Naive B cell (primary cell): Measurements from ENCODE around the gene PLK3. TPM values are rescaled to one million over a fixed set of nuclear protein-coding genes. Genes with fewer than 3 reads are reported as not detected.
"Not testable (repeated sequence)": the region's sequence is repeated elsewhere in the genome, so short reads cannot be mapped to it uniquely, and the experiment has no call there.

Experiments used
- ATAC-seq, 2 donors: fragments of 150-1000 bp; cut with Tn5 transposase; 2 replicates each; pipeline ENCODE4 v1.10.0; 2021; ENCODE audit warnings: low read depth in 2 of 2, mild to moderate bottlenecking in 2 of 2, moderate library complexity in 2 of 2
- DNase-seq: peaks from one replicate; pipeline ENCODE4 v3.0.0; 2022
- H3K27ac Mint-ChIP-seq, 6 donors: one replicate each; pipeline ENCODE4 v1.8.0; 2020 to 2022; ENCODE audit warnings: mild to moderate bottlenecking in 6 of 6, mixed read lengths in 6 of 6, moderate library complexity in 5 of 6, inconsistent platforms in 2 of 6
- H3K27me3 Mint-ChIP-seq, 3 donors: one replicate each; pipeline ENCODE4 v1.8.0; 2021 to 2022; ENCODE audit warnings: mixed read lengths in 3 of 3, mild to moderate bottlenecking in 1 of 3
- H3K36me3 Mint-ChIP-seq, 2 donors: one replicate each; pipeline ENCODE4 v1.8.0; 2020 to 2022; ENCODE audit warnings: mixed read lengths in 2 of 2, inconsistent platforms in 1 of 2, mild to moderate bottlenecking in 1 of 2
- H3K4me1 Mint-ChIP-seq, 3 donors: one replicate each; pipeline ENCODE4 v1.8.0; 2020 to 2022; ENCODE audit warnings: mixed read lengths in 3 of 3, inconsistent platforms in 1 of 3, mild to moderate bottlenecking in 1 of 3, moderate library complexity in 1 of 3
- H3K4me3 Mint-ChIP-seq, 8 donors: one replicate each; pipeline ENCODE4 v1.8.0; 2020 to 2022; ENCODE audit warnings: mild to moderate bottlenecking in 8 of 8, mixed read lengths in 8 of 8, moderate library complexity in 8 of 8, inconsistent platforms in 2 of 8
- H3K9me3 Mint-ChIP-seq, 7 donors: one replicate each; pipeline ENCODE4 v1.8.0; 2020 to 2022; ENCODE audit warnings: mixed read lengths in 7 of 7, mild to moderate bottlenecking in 5 of 7, inconsistent platforms in 2 of 7, moderate library complexity in 1 of 7
- polyA plus RNA-seq, 6 donors: library from polyadenylated mRNA; unstranded; fragments of 300-500 nt; fragmentation: Illumina TruSeq; gene quantifications; one replicate each; pipeline ENCODE4 v1.2.3, GENCODE V29; 2021; ENCODE audit warnings: low read depth in 6 of 6

The PLK3 gene
- polyA plus RNA-seq, 6 donors from 2014 or later: 2.6 to 9.2 (median 5.0) TPM

- Mint-ChIP-seq H3K27ac (peak overlapping the region in 1 of 6 donors; percentile 76), H3K4me1 (peaks cover 20 to 34% (median 20%) of the 10 kb centered on the region in 3 donors)
- not testable (repeated sequence) for H3K4me3 Mint-ChIP-seq, ATAC-seq, H3K9me3 Mint-ChIP-seq, H3K27me3 Mint-ChIP-seq, H3K36me3 Mint-ChIP-seq, DNase-seq
These were observed 2.3 kb upstream of the PLK3 start for GRCh38 chr1:44797886-44798285.

GRCh38 chr1:44798481-44799365 lies 1.5 kb upstream of the PLK3 start:
- Mint-ChIP-seq H3K27ac (peak overlapping the region; percentile 5 to 99 (median 85)), H3K36me3 (peaks cover 0 to 8% of the 10 kb centered on the region in 2 donors), H3K4me1 (peaks cover 21 to 37% (median 28%) of the 10 kb centered on the region in 3 donors), H3K27me3 (no peaks in the 10 kb centered on the region), H3K4me3 (peak overlapping the region in 7 of 8 donors; percentile 39 to 98 (median 87)), H3K9me3 (no peaks in the 10 kb centered on the region)
- DNase-seq (no peak), ATAC-seq (no peak)

- Mint-ChIP-seq H3K4me3 (peak overlapping the region; percentile 52 to 98 (median 82)), H3K4me1 (peaks cover 21 to 38% (median 28%) of the 10 kb centered on the region in 3 donors), H3K27ac (peak overlapping the region in 5 of 6 donors; percentile 12 to 94 (median 55)), H3K36me3 (peaks cover 0 to 8% of the 10 kb centered on the region in 2 donors), H3K27me3 (no peaks in the 10 kb centered on the region), H3K9me3 (no peaks in the 10 kb centered on the region)
- ATAC-seq: no peak
- no peak for DNase-seq
These were observed 1.5 kb downstream of the PLK3 start for GRCh38 chr1:44801491-44802305.

- Mint-ChIP-seq H3K27me3 (no peaks in the 10 kb centered on the region), H3K4me3 (peak overlapping the region in 6 of 8 donors; percentile 15 to 83 (median 47)), H3K36me3 (peaks cover 0 to 8% of the 10 kb centered on the region in 2 donors), H3K27ac (peak overlapping the region in 4 of 6 donors; percentile 12 to 94 (median 68)), H3K4me1 (peaks cover 29 to 46% (median 35%) of the 10 kb centered on the region in 3 donors), H3K9me3 (no peaks in the 10 kb centered on the region)
- ATAC-seq (no peak), DNase-seq (no peak)
These were observed 2.3 kb downstream of the PLK3 start for GRCh38 chr1:44802306-44803061.

- Mint-ChIP-seq H3K27me3 (no peaks in the 10 kb centered on the region), H3K4me3 (no peak overlapping the region), H3K4me1 (peaks cover 34 to 51% (median 40%) of the 10 kb centered on the region in 3 donors), H3K9me3 (no peaks in the 10 kb centered on the region), H3K36me3 (peaks cover 0 to 8% of the 10 kb centered on the region in 2 donors), H3K27ac (peak overlapping the region in 4 of 6 donors; percentile 61 to 81 (median 70))
- DNase-seq (no peak), ATAC-seq (no peak)
These were observed 2.8 kb downstream of the PLK3 start for GRCh38 chr1:44803062-44803311.

GRCh38 chr1:44803312-44804095 lies 3.3 kb downstream of the PLK3 start:
- Mint-ChIP-seq H3K4me1 (peaks cover 37 to 55% (median 45%) of the 10 kb centered on the region in 3 donors), H3K27me3 (no peaks in the 10 kb centered on the region), H3K27ac (peak overlapping the region in 2 of 6 donors; percentile 70), H3K4me3 (no peak overlapping the region), H3K36me3 (peaks cover 0 to 8% of the 10 kb centered on the region in 2 donors), H3K9me3 (no peaks in the 10 kb centered on the region)
- no peak for ATAC-seq
- no peak for DNase-seq

- DNase-seq (no peak), ATAC-seq (no peak)
- peak overlapping the region in 3 of 8 donors; percentile 2 to 32 (median 14) for H3K4me3 Mint-ChIP-seq
- peaks cover 0 to 8% of the 10 kb centered on the region in 2 donors for H3K36me3 Mint-ChIP-seq
- H3K4me1 Mint-ChIP-seq: peaks cover 48 to 60% (median 58%) of the 10 kb centered on the region in 3 donors
- no peaks in the 10 kb centered on the region for H3K9me3 Mint-ChIP-seq
- no peaks in the 10 kb centered on the region for H3K27me3 Mint-ChIP-seq
- peak overlapping the region; percentile 20 to 92 (median 72) for H3K27ac Mint-ChIP-seq
These were observed 5.3 kb downstream of the PLK3 start for GRCh38 chr1:44805311-44806024.

GRCh38 chr1:44806025-44806703 lies 6.0 kb downstream of the PLK3 start:
- ATAC-seq (no peak), DNase-seq (no peak)
- H3K9me3 Mint-ChIP-seq: no peaks in the 10 kb centered on the region
- H3K4me1 Mint-ChIP-seq: peaks cover 50 to 65% (median 63%) of the 10 kb centered on the region in 3 donors
- peaks cover 0 to 8% of the 10 kb centered on the region in 2 donors for H3K36me3 Mint-ChIP-seq
- peak overlapping the region in 3 of 6 donors; percentile 99 for H3K27ac Mint-ChIP-seq
- H3K4me3 Mint-ChIP-seq: no peak overlapping the region
- H3K27me3 Mint-ChIP-seq: no peaks in the 10 kb centered on the region

GRCh38 chr1:44806704-44807363 lies 6.7 kb downstream of the PLK3 start, which contains the start of gene DYNLT4:
Gene DYNLT4 (minus strand): TSS chr1:44807351. CDS start chr1:44806668, 683 bp downstream.
- Mint-ChIP-seq H3K9me3 (no peaks in the 10 kb centered on the region), H3K4me3 (peak within 1 kb of the TSS; percentile 45 to 82 (median 74)), H3K27ac (peak within 1 kb of the TSS; percentile 96 to 99 (median 98)), H3K36me3 (peaks cover 0 to 8% of the 10 kb centered on the region in 2 donors), H3K27me3 (no peaks in the 10 kb centered on the region), H3K4me1 (peaks cover 53 to 68% (median 66%) of the 10 kb centered on the region in 3 donors)
- DNase-seq: no peak
- no peak for ATAC-seq

- peaks cover 0 to 8% of the 10 kb centered on the region in 2 donors for H3K36me3 Mint-ChIP-seq
- H3K4me1 Mint-ChIP-seq: peaks cover 51 to 67% (median 64%) of the 10 kb centered on the region in 3 donors
- H3K4me3 Mint-ChIP-seq: peak overlapping the region; percentile 45 to 82 (median 74)
- ATAC-seq: peak; percentile 68 to 70
- DNase-seq: peak; percentile 81
- no peaks in the 10 kb centered on the region for H3K9me3 Mint-ChIP-seq
- peak overlapping the region; percentile 96 to 99 (median 98) for H3K27ac Mint-ChIP-seq
- no peaks in the 10 kb centered on the region for H3K27me3 Mint-ChIP-seq
These were observed 7.3 kb downstream of the PLK3 start for GRCh38 chr1:44807364-44808062.
